Fibroblast of pulmonary artery (primary cell): Measurements from ENCODE around the gene OCEL1.
"Not testable (repeated sequence)": the region's sequence is repeated elsewhere in the genome, so short reads cannot be mapped to it uniquely, and the experiment has no call there.

Source experiments
- DNase-seq: peaks from one replicate; pipeline ENCODE4 v3.0.0-alpha.2; 2010; ENCODE audit warnings: low read depth
- H3K4me3 ChIP-seq: replicated peaks from 2 replicates; pipeline ENCODE4 v1.5.1; 2011; ENCODE audit warnings: low read depth, mild to moderate bottlenecking, control low read depth, low read length, moderate library complexity
- CTCF ChIP-seq: IDR thresholded peaks from 2 replicates; pipeline ENCODE4 v1.5.1; 2011; ENCODE audit warnings: mild to moderate bottlenecking, control low read depth, low read length, inconsistent platforms; ENCODE audit errors: missing control alignments

OCEL1 gene

DNA sequence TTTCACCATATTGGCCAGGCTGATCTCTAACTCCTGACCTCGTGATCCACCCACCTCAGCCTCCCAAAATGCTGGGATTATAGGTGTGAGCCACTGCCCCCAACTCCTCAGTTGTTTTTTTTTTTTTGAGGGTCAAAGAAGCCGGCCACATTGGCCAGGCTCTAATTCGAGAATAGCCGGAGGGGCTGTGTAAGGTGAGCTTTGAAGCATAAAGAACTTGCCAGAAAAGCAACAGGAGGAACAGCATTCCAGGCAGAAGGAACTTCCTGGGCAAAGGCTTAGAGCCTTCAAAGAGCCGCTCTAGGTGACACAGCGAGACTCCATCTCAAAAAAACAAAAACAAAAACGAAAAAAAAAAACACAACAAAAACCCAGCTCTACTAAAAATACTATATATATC, 40.0 kb downstream of the OCEL1 start:
- no peak for TF ChIP-seq CTCF
- H3K4me3 ChIP-seq = no peak overlapping the region
- DNase-seq = no peak

GRCh38 chr19:17266589-17266974, 40.6 kb downstream of the OCEL1 start:
- no peak for TF ChIP-seq CTCF
- no peak for DNase-seq
- H3K4me3 ChIP-seq = no peak overlapping the region

DNA sequence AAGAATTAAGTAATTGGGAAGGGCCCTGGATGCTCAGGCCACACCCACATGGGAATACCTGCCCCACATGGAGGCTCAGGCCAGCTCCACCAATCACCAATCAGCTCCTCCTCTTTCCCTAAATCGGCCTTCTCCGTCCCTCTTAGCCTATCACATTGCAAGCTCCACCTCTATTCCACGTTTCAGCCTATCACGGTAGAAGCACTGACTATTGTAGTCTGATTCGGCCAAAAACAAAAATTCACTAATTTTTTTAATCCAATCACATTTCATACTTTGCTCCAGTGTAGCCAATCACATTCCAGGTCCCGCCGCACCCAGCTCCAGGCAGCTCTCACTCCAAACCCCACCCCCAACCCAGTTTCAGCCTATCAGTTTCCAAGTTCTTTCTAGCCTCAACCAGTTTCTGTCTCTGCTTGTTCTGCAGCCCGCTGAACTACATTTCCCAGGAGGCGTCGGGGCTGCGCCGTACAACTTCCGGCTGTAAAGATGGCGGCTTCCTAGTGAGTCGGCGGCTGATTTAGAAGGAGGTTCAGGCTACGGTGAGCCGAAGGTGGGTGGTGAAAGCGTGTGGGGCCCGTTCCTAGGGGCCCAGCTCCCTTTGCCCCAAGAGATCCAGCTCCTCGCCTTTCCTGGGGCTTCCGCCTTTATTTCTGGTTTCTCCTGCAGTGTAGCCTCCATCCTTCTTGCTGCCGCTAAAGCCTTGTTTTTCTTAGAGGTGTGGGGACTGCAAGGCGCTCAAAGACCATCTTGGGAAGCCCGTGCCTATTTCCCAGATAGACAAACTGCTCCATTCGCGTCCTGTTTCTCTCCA, 41.2 kb downstream of the OCEL1 start, which contains the start of gene BABAM1:
Gene BABAM1 (plus strand): TSS at position 469 of the 814 bp plus-strand sequence. CDS start 1,364 bp downstream, outside the sequence.
- H3K4me3 ChIP-seq = peak within 1 kb of the TSS; percentile 84
- TF ChIP-seq CTCF = no peak
- peak; percentile 100 for DNase-seq

- no peak for TF ChIP-seq CTCF
These were observed 42.7 kb downstream of the OCEL1 start for GRCh38 chr19:17268754-17269153.

DNA sequence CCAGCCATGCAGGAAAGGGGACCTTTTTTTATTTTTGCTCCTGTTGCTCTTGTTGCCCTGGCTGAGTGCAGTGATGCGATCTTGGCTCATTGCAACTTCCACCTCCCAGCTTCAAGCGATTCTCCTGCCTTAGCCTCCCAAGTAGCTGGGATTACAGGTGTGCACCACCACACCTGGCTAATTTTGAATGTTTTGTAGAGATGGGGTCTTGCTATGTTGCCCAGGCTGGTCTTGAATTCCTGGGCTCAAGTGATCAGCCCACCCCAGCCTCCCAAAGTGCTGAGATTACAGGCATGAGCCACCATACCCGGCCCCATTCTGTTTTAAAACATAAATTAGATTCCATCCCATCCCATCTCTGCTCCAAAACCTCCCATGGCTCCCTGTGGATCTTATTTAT, 48.9 kb downstream of the OCEL1 start:
- DNase-seq, H3K4me3 ChIP-seq: not testable (repeated sequence)

More at GRCh38 chr19:17268754-17269153, 42.7 kb downstream of the OCEL1 start:
- DNase-seq = no peak
- no peak overlapping the region for H3K4me3 ChIP-seq

DNA sequence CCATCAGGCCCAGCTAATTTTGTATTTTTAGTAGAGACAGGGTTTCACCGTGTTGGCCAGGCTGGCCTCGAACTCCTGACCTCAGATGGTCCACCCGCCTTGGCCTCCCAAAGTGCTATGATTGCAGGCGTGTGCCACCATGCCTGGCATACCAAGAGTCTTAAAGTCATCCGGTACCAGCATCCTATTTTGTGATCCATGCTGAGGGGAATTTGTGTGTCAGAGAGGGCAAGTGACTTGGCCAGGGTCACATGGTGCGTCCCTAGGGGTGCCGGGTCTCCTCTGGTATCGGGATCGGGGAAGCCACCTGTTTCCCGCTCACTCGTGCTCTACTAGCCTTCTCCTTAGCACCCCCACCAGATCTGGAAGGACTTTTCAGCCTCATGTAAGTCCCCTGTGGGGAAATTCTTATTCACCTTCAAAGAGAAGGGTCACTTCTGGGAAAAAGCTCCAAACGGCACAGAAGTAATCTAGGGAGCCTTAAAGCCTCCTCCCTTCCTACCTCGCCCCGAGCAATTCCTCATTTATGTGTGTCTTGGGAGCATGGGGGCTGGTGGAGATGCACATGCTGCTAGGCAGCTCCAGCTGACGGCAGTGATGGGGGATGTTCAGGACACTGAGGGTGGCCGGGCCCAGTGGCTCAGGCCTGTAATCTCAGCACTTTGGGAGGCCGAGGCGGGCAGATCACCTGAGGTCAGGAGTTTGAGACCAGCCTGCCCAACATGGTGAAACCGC, 49.6 kb downstream of the OCEL1 start:
- no peak for TF ChIP-seq CTCF
- no peak overlapping the region for H3K4me3 ChIP-seq
- DNase-seq = no peak
